NCI-H1417 treated with DMSO at 0.1 percent for 48 hours (cell line): Measurements from ENCODE around the gene GDI2.
"Not testable (repeated sequence)": the region's sequence is repeated elsewhere in the genome, so short reads cannot be mapped to it uniquely, and the experiment has no call there.

Experiments used
- DNase-seq: peaks from one replicate; lab custom pipeline; 2025; lab: John Stamatoyannopoulos, UW

The GDI2 gene

GRCh38 chr10:5827841-5828240 lies 14.6 kb upstream of the GDI2 start:
- DNase-seq, result no peak

- not testable (repeated sequence) for DNase-seq
Measured at GRCh38 chr10:5826511-5826910, 13.3 kb upstream of the GDI2 start.

- DNase-seq, result no peak
Measured at GRCh38 chr10:5818894-5819293, 5.7 kb upstream of the GDI2 start.

- no peak for DNase-seq
Measured at GRCh38 chr10:5818048-5818331, 4.8 kb upstream of the GDI2 start.

- no peak for DNase-seq
Measured at GRCh38 chr10:5817322-5818047, 4.3 kb upstream of the GDI2 start.

- no peak for DNase-seq
Measured at GRCh38 chr10:5816170-5816569, 2.9 kb upstream of the GDI2 start.

GRCh38 chr10:5814110-5815107 lies 1.2 kb upstream of the GDI2 start:
- DNase-seq, result no peak

- no peak for DNase-seq
Measured at GRCh38 chr10:5813091-5813340, 218 bp downstream of the GDI2 start.

- DNase-seq, result no peak
Measured at GRCh38 chr10:5812283-5813090, 747 bp downstream of the GDI2 start.

GRCh38 chr10:5811387-5811821 lies 1.8 kb downstream of the GDI2 start:
- DNase-seq, result no peak

- no peak for DNase-seq
Measured at GRCh38 chr10:5810225-5810624, 3.0 kb downstream of the GDI2 start.

- no peak for DNase-seq
Measured at GRCh38 chr10:5809527-5810154, 3.6 kb downstream of the GDI2 start.

GRCh38 chr10:5808783-5809392 lies 4.3 kb downstream of the GDI2 start:
- not testable (repeated sequence) for DNase-seq

GRCh38 chr10:5806745-5807144 lies 6.5 kb downstream of the GDI2 start:
- no peak for DNase-seq

GRCh38 chr10:5805711-5806110 lies 7.5 kb downstream of the GDI2 start:
- no peak for DNase-seq

GRCh38 chr10:5805260-5805659 lies 8.0 kb downstream of the GDI2 start:
- no peak for DNase-seq

- DNase-seq, result no peak
Measured at GRCh38 chr10:5804386-5804785, 8.8 kb downstream of the GDI2 start.

GRCh38 chr10:5800782-5801181 lies 12.5 kb downstream of the GDI2 start:
- no peak for DNase-seq

- no peak for DNase-seq
Measured at GRCh38 chr10:5794236-5794635, 19.0 kb downstream of the GDI2 start.

GRCh38 chr10:5789626-5790025 lies 23.6 kb downstream of the GDI2 start:
- no peak for DNase-seq

GRCh38 chr10:5788969-5789368 lies 24.3 kb downstream of the GDI2 start:
- no peak for DNase-seq

GRCh38 chr10:5783300-5783699 lies 29.9 kb downstream of the GDI2 start:
- DNase-seq, result no peak
